Sigmoid colon (tissue), 7 donors: ENCODE results near the gene RARRES2. TPM values are rescaled to one million over a fixed set of nuclear protein-coding genes. Genes with fewer than 3 reads are reported as not detected.

Experiments used
- DNase-seq: peaks from one replicate; pipeline ENCODE4 v3.0.0-alpha.2; 2019
- H3K27ac ChIP-seq, 4 donors: fragments of 200-600 bp; sonication (generic); one replicate each; pipeline ENCODE4 v1.5.1; 2016 to 2019; ENCODE audit warnings: mild to moderate bottlenecking in 1 of 4
- H3K27me3 ChIP-seq, 3 donors: fragments of 200-600 bp; sonication (generic); one replicate each; pipeline ENCODE4 v1.5.1; 2019; ENCODE audit warnings: mild to moderate bottlenecking in 1 of 3
- H3K36me3 ChIP-seq, 4 donors: fragments of 200-600 bp; sonication (generic); one replicate each; pipeline ENCODE4 v1.5.1; 2016 to 2019
- H3K4me1 ChIP-seq, 4 donors: fragments of 200-600 bp; sonication (generic); one replicate each; pipeline ENCODE4 v1.5.1; 2017 to 2019
- H3K4me3 ChIP-seq, 4 donors: fragments of 200-600 bp; sonication (generic); one replicate each; pipeline ENCODE4 v1.5.1; 2017 to 2019; ENCODE audit warnings: mild to moderate bottlenecking in 2 of 4, moderate library complexity in 1 of 4
- H3K9me3 ChIP-seq, 4 donors: fragments of 200-600 bp in 3 of 4; sonication (generic) in 3 of 4; one replicate each; pipeline versions ENCODE4 v1.5.1 to v1.6.1; 2013 to 2019
- CTCF ChIP-seq, 4 experiments: fragments of 450-650 bp in 3 of 4; fragments of 200-600 bp in 1 of 4; IDR thresholded peaks; one replicate each; pipeline ENCODE4 v1.5.1; 2016 to 2019; ENCODE audit warnings: antibody characterized with exemption in 4 of 4, mild to moderate bottlenecking in 3 of 4, moderate library complexity in 2 of 4
- EP300 ChIP-seq, 4 donors: sonication (generic); formaldehyde crosslinking; IDR thresholded peaks; one replicate each; pipeline ENCODE4 v1.6.1; 2017; ENCODE audit warnings: antibody characterized with exemption in 4 of 4
- POLR2A ChIP-seq, 2 donors: fragments of 450-650 bp; IDR thresholded peaks; one replicate each; pipeline ENCODE4 v1.6.1; 2016; ENCODE audit warnings: antibody characterized with exemption in 2 of 2, mild to moderate bottlenecking in 2 of 2, moderate library complexity in 2 of 2
- POLR2AphosphoS5 ChIP-seq, 4 donors: sonication (generic); formaldehyde crosslinking; IDR thresholded peaks; one replicate each; pipeline ENCODE4 v1.6.1; 2017; ENCODE audit warnings: antibody characterized with exemption in 4 of 4
- WGBS, 2 donors: extraction: QIAGEN DNeasy Blood & Tissue Kit; methylation state at CpG; one replicate each; pipeline ENCODE4 v1.1.7; 2013; 5-methylcytosine and 5-hydroxymethylcytosine counted together
- intact Hi-C: fragments of 100-400 bp; cut with DNase I; formaldehyde crosslinking; loops from one replicate; pipeline ENCODE4 v1.15.1; 2023
- polyA plus RNA-seq, 3 donors: library from polyadenylated mRNA; stranded (reverse); fragments of 200-250 nt; gene quantifications; one replicate each; pipeline ENCODE4 v1.2.3, GENCODE V29; 2013
- total RNA-seq, 4 donors: library from RNA; depleted of rRNA; stranded (reverse); fragments of >200 nt; gene quantifications; one replicate each; pipeline ENCODE4 v1.1.0, GENCODE V29; 2016
- donor health status: healthy with polysubstance abuse.
- donor health status: Bipolar disorder and iron deficiency.
- donor health status: healthy.

The RARRES2 gene
- total and polyA plus RNA-seq, 7 donors, result 28.9 to 447 (median 289) TPM

- H3K4me3 ChIP-seq, result no peak overlapping the region
- WGBS, 2 donors, result 23 to 79% methylated on average over 5 of the region's 5 CpGs
- H3K27me3 ChIP-seq, result no peaks in the 10 kb centered on the region
- H3K36me3 ChIP-seq, result peaks cover 0 to 47% (median 19%) of the 10 kb centered on the region in 4 donors
- no peaks in the 10 kb centered on the region for H3K9me3 ChIP-seq
- intact Hi-C loops, result loop anchor here (10.0 kb wide), 1 partner anchor 590 kb away; no protein-coding TSS in a partner anchor
- H3K27ac ChIP-seq, result peak overlapping the region in 2 of 4 donors; percentile 26 to 37
- no peak for TF ChIP-seq CTCF (IDR thresholded peaks at IDR 0.05)
- TF ChIP-seq EP300 (IDR thresholded peaks at IDR 0.05), result no peak
- no peak for TF ChIP-seq POLR2AphosphoS5 (IDR thresholded peaks at IDR 0.05)
- DNase-seq, result no peak
- H3K4me1 ChIP-seq, result peaks cover 0 to 47% (median 41%) of the 10 kb centered on the region in 4 donors
Observed at GRCh38 chr7:150374472-150374871, 33.0 kb upstream of the RARRES2 start.

DNA sequence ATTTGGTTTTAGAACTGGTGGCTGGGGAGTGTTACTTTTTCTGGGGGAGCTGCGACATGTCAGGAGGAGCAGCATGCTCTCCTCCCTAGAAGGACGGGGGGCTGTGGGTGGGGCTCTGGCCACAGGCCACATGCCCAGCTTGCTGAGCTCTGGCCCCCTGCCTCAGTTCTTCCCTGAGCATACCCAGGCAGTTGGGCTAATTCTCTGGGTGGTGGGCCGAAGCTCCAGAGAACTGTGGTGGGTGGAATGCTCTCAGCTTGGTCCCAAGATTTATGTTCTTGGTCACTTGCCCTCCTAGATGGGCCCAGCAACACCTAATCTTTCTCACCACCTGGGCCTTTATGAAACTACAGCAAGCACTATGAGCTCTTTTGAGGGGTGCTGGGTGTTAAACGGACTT, 32.6 kb upstream of the RARRES2 start:
- Histone ChIP-seq H3K27ac (peak overlapping the region in 2 of 4 donors; percentile 26 to 37), H3K4me3 (no peak overlapping the region), H3K27me3 (no peaks in the 10 kb centered on the region), H3K4me1 (peaks cover 0 to 48% (median 43%) of the 10 kb centered on the region in 4 donors), H3K9me3 (no peaks in the 10 kb centered on the region), H3K36me3 (peaks cover 0 to 47% (median 19%) of the 10 kb centered on the region in 4 donors)
- intact Hi-C loops, result loop anchor here (10.0 kb wide), 1 partner anchor 591 kb away; no protein-coding TSS in a partner anchor
- WGBS, 2 donors, result 18 to 70% methylated on average over 4 of the region's 4 CpGs
- TF ChIP-seq POLR2AphosphoS5 (IDR thresholded peaks at IDR 0.05), result no peak
- no peak for TF ChIP-seq POLR2A (IDR thresholded peaks at IDR 0.05)
- TF ChIP-seq CTCF (IDR thresholded peaks at IDR 0.05), result no peak
- no peak for TF ChIP-seq EP300 (IDR thresholded peaks at IDR 0.05)
- peak; percentile 58 for DNase-seq

GRCh38 chr7:150373049-150373801, 31.8 kb upstream of the RARRES2 start:
- 17 to 60% methylated on average over 21 of the region's 21 CpGs for WGBS, 2 donors
- TF ChIP-seq POLR2AphosphoS5 (IDR thresholded peaks at IDR 0.05), result no peak
- TF ChIP-seq CTCF (IDR thresholded peaks at IDR 0.05), result no peak
- no peak for TF ChIP-seq POLR2A (IDR thresholded peaks at IDR 0.05)
- TF ChIP-seq EP300 (IDR thresholded peaks at IDR 0.05), result no peak
- Histone ChIP-seq H3K9me3 (no peaks in the 10 kb centered on the region), H3K27ac (peak overlapping the region in 2 of 4 donors; percentile 26 to 37), H3K4me1 (peaks cover 0 to 46% (median 40%) of the 10 kb centered on the region in 4 donors), H3K36me3 (peaks cover 0 to 47% (median 19%) of the 10 kb centered on the region in 4 donors), H3K27me3 (no peaks in the 10 kb centered on the region), H3K4me3 (no peak overlapping the region)
- DNase-seq, result peak; percentile 60
- intact Hi-C loops, result loop anchor here (10.0 kb wide), 1 partner anchor 592 kb away; no protein-coding TSS in a partner anchor

- no peak overlapping the region for H3K4me3 ChIP-seq
- TF ChIP-seq POLR2AphosphoS5 (IDR thresholded peaks at IDR 0.05), result no peak
- no peak for TF ChIP-seq CTCF (IDR thresholded peaks at IDR 0.05)
- TF ChIP-seq POLR2A (IDR thresholded peaks at IDR 0.05), result no peak
- TF ChIP-seq EP300 (IDR thresholded peaks at IDR 0.05), result no peak
- peak; percentile 62 for DNase-seq
- H3K27ac ChIP-seq, result peak overlapping the region in 1 of 4 donors; percentile 26
- intact Hi-C loops, result loop anchor here (10.0 kb wide), 1 partner anchor 592 kb away; no protein-coding TSS in a partner anchor
- H3K36me3 ChIP-seq, result peaks cover 0 to 47% (median 19%) of the 10 kb centered on the region in 4 donors
- WGBS, 2 donors, result 17 to 73% methylated on average over 79 of the region's 79 CpGs
- H3K9me3 ChIP-seq, result no peaks in the 10 kb centered on the region
- no peaks in the 10 kb centered on the region for H3K27me3 ChIP-seq
- peaks cover 0 to 49% (median 39%) of the 10 kb centered on the region in 4 donors for H3K4me1 ChIP-seq
Observed at GRCh38 chr7:150372271-150373048, 31.0 kb upstream of the RARRES2 start.
